Mesothelial cell of epicardium (in vitro differentiated cells): ENCODE measurements around the gene ISG20L2. TPM values are rescaled to one million over a fixed set of nuclear protein-coding genes. Genes with fewer than 3 reads are reported as not detected.

ENCODE experiments used
- DNase-seq, 2 experiments: peaks; one replicate each; pipeline ENCODE4 v3.0.0; 2021; ENCODE audit warnings: low spot score in 2 of 2; ENCODE audit not compliant: unreplicated experiment in 2 of 2
- H3K27ac Mint-ChIP-seq: 2 replicates; pipeline ENCODE4 v1.8.0; 2021; ENCODE audit warnings: mixed read lengths
- H3K27me3 Mint-ChIP-seq: 2 replicates; pipeline ENCODE4 v1.8.0; 2021; ENCODE audit warnings: low read depth, mixed read lengths
- H3K36me3 Mint-ChIP-seq: 2 replicates; pipeline ENCODE4 v1.8.0; 2021; ENCODE audit warnings: mixed read lengths
- H3K4me1 Mint-ChIP-seq: 2 replicates; pipeline ENCODE4 v1.8.0; 2021; ENCODE audit warnings: mixed read lengths
- H3K4me3 Mint-ChIP-seq: 2 replicates; pipeline ENCODE4 v1.8.0; 2021; ENCODE audit warnings: mild to moderate bottlenecking, moderate library complexity, mixed read lengths
- H3K9me3 Mint-ChIP-seq: 2 replicates; pipeline ENCODE4 v1.8.0; 2021; ENCODE audit warnings: mixed read lengths
- CTCF ChIP-seq: fragments of 200-600 bp; sonication (generic); IDR thresholded peaks from one replicate; pipeline ENCODE4 v1.5.0; 2021; ENCODE audit warnings: antibody characterized with exemption; ENCODE audit not compliant: unreplicated experiment
- total RNA-seq: library from RNA; stranded (reverse); gene quantifications from 3 replicates; pipeline ENCODE4 v1.2.1, GENCODE V29; 2021

The ISG20L2 gene
- total RNA-seq, 1 donor from 2014 or later = 39.3 TPM

- no peaks in the 10 kb centered on the region for H3K9me3 Mint-ChIP-seq
- no peak for DNase-seq
- H3K27ac Mint-ChIP-seq = peak overlapping the region; percentile 94
- H3K27me3 Mint-ChIP-seq = no peaks in the 10 kb centered on the region
- H3K4me1 Mint-ChIP-seq = peaks cover 66% of the 10 kb centered on the region
- TF ChIP-seq CTCF = no peak
- H3K36me3 Mint-ChIP-seq = peaks cover 26% of the 10 kb centered on the region
- peak overlapping the region; percentile 74 for H3K4me3 Mint-ChIP-seq
These were observed 33.9 kb downstream of the ISG20L2 start for GRCh38 chr1:156694690-156694962.

- H3K4me3 Mint-ChIP-seq = peak overlapping the region; percentile 74
- no peak for DNase-seq
- H3K4me1 Mint-ChIP-seq = peaks cover 70% of the 10 kb centered on the region
These were observed 34.5 kb downstream of the ISG20L2 start for GRCh38 chr1:156693848-156694689.

GRCh38 chr1:156692925-156693847, 35.4 kb downstream of the ISG20L2 start:
- DNase-seq = peak; percentile 68 to 84
- Mint-ChIP-seq H3K27ac (peak overlapping the region; percentile 94), H3K4me3 (peak overlapping the region; percentile 74), H3K4me1 (peaks cover 69% of the 10 kb centered on the region), H3K36me3 (peaks cover 20% of the 10 kb centered on the region), H3K27me3 (no peaks in the 10 kb centered on the region), H3K9me3 (no peaks in the 10 kb centered on the region)
- TF ChIP-seq CTCF = no peak

More at GRCh38 chr1:156693848-156694689, 34.5 kb downstream of the ISG20L2 start:
- no peak for TF ChIP-seq CTCF
- Mint-ChIP-seq H3K36me3 (peaks cover 24% of the 10 kb centered on the region), H3K27ac (peak overlapping the region; percentile 94), H3K9me3 (no peaks in the 10 kb centered on the region), H3K27me3 (no peaks in the 10 kb centered on the region)

GRCh38 chr1:156692441-156692924, 36.1 kb downstream of the ISG20L2 start:
- DNase-seq = peak in 1 of 2 experiments; percentile 67
- H3K4me1 Mint-ChIP-seq = peaks cover 69% of the 10 kb centered on the region
- H3K27me3 Mint-ChIP-seq = no peaks in the 10 kb centered on the region
- peaks cover 13% of the 10 kb centered on the region for H3K36me3 Mint-ChIP-seq
- peak overlapping the region; percentile 74 for H3K4me3 Mint-ChIP-seq
- peak overlapping the region; percentile 94 for H3K27ac Mint-ChIP-seq
- no peak for TF ChIP-seq CTCF
- H3K9me3 Mint-ChIP-seq = no peaks in the 10 kb centered on the region

- Mint-ChIP-seq H3K27me3 (no peaks in the 10 kb centered on the region), H3K9me3 (no peaks in the 10 kb centered on the region), H3K4me3 (peak overlapping the region; percentile 74), H3K4me1 (peaks cover 65% of the 10 kb centered on the region), H3K27ac (peak overlapping the region; percentile 94), H3K36me3 (peaks cover 9% of the 10 kb centered on the region)
- TF ChIP-seq CTCF = no peak
- no peak for DNase-seq
These were observed 36.7 kb downstream of the ISG20L2 start for GRCh38 chr1:156691665-156692440.
